ENCODE measurements around the gene FOXP2. TPM values are rescaled to one million over a fixed set of nuclear protein-coding genes. Genes with fewer than 3 reads are reported as not detected.
A peak's percentile ranks its signal among the peaks of the same experiment; 100 is the strongest.

Gene FOXP2
- total and polyA plus RNA-seq, 9 of the 15 experiments (the other 6 are each of a cell fraction or from before 2014, with no cell fraction given), result not detected

DNA sequence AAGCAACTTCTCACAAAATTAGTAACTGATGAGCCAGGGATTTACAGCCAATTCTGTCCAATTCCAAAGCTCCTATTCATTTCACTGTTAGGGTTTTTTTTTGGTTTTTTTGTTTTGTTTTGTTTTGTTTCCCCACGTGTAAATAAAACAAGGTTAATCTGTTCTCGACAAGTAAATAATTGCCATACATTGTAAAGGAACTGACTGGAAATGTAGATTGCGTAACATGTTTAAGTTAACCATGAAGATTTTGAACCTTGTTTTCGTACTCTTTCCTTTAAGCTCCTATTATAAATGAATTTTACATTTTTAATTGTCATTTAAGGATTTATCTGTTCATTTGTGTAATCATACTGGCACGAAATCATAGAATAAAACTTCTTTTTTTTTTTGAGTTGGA lies 42.0 kb upstream of the FOXP2 start:
- no peaks in the 10 kb centered on the region for H3K79me2 ChIP-seq (ENCODE audit: control insufficient read depth, insufficient read depth, low read length)
- no peak overlapping the region for H3K4me3 ChIP-seq
- no peak overlapping the region for H3K27ac ChIP-seq (ENCODE audit: extremely low read depth, low read depth, low read length)
- H3K9ac ChIP-seq (ENCODE audit: insufficient read depth in 1 of 2, low read depth in 2 of 2, low read length in 2 of 2), result no peak overlapping the region
- in situ Hi-C loops (cut with MboI), result no loop called here
- DNase-seq (ENCODE audit: extremely low read depth in 1 of 4, low spot score in 3 of 4) (no peak), ATAC-seq (no peak), FAIRE-seq (no peak)
- no peaks in the 10 kb centered on the region for H3K27me3 ChIP-seq (ENCODE audit: control insufficient read depth in 2 of 2, insufficient read depth in 2 of 2, low read length in 2 of 2)
- no peaks in the 10 kb centered on the region for H4K20me1 ChIP-seq (replicated peaks; ENCODE audit: control insufficient read depth, insufficient read depth, low read length)
- H2AFZ ChIP-seq (ENCODE audit: low read depth, low read length), result no peak overlapping the region
- H3K4me2 ChIP-seq (ENCODE audit: insufficient read depth, low read length), result no peak overlapping the region
- BruUV-seq (replicated peaks), result no TSS peak
- no peaks in the 10 kb centered on the region for H3K36me3 ChIP-seq (ENCODE audit: control insufficient read depth, insufficient read depth, low read length)
- 1% methylated on average over 5 of the region's 5 CpGs for WGBS (ENCODE audit: insufficient coverage, low coverage, missing lambda C conversion rate)
- POLR2A ChIA-PET, result no interaction called here
- H3K9me1 ChIP-seq (ENCODE audit: control insufficient read depth, insufficient read depth, low read length), result no peaks in the 10 kb centered on the region
- no peaks in the 10 kb centered on the region for H3K4me1 ChIP-seq (replicated peaks in 1 of 2; ENCODE audit: control insufficient read depth in 2 of 2, insufficient read depth in 2 of 2, low read length in 2 of 2)
- H3K9me3 ChIP-seq (replicated peaks; ENCODE audit: control insufficient read depth, insufficient read depth, low read depth, low read length), result peaks cover 2% of the 10 kb centered on the region; the same call in 1 of the 2 replicates
- no peak for TF ChIP-seq ZFP36 (IDR thresholded peaks at IDR 0.05; ENCODE audit: low read depth, low read length, partially characterized antibody)
- no peak for TF ChIP-seq ZNF57 (CRISPR knock-in tag; IDR thresholded peaks at IDR 0.05)
- no peak for TF ChIP-seq ZNF431 (CRISPR knock-in tag; IDR thresholded peaks at IDR 0.05)
- TF ChIP-seq, protein P1, sequence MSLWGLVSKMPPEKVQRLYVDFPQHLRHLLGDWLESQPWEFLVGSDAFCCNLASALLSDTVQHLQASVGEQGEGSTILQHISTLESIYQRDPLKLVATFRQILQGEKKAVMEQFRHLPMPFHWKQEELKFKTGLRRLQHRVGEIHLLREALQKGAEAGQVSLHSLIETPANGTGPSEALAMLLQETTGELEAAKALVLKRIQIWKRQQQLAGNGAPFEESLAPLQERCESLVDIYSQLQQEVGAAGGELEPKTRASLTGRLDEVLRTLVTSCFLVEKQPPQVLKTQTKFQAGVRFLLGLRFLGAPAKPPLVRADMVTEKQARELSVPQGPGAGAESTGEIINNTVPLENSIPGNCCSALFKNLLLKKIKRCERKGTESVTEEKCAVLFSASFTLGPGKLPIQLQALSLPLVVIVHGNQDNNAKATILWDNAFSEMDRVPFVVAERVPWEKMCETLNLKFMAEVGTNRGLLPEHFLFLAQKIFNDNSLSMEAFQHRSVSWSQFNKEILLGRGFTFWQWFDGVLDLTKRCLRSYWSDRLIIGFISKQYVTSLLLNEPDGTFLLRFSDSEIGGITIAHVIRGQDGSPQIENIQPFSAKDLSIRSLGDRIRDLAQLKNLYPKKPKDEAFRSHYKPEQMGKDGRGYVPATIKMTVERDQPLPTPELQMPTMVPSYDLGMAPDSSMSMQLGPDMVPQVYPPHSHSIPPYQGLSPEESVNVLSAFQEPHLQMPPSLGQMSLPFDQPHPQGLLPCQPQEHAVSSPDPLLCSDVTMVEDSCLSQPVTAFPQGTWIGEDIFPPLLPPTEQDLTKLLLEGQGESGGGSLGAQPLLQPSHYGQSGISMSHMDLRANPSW (CRISPR knock-in tag; IDR thresholded peaks at IDR 0.05), result no peak
- TF ChIP-seq CEBPG (CRISPR knock-in tag; IDR thresholded peaks at IDR 0.05), result no peak
- TF ChIP-seq CEBPG (tag; conservative IDR thresholded peaks at IDR 0.05 in 1 of 2, IDR thresholded peaks at IDR 0.05 in 1 of 2), result peak; percentile 73 to 95
- TF ChIP-seq, protein P2, sequence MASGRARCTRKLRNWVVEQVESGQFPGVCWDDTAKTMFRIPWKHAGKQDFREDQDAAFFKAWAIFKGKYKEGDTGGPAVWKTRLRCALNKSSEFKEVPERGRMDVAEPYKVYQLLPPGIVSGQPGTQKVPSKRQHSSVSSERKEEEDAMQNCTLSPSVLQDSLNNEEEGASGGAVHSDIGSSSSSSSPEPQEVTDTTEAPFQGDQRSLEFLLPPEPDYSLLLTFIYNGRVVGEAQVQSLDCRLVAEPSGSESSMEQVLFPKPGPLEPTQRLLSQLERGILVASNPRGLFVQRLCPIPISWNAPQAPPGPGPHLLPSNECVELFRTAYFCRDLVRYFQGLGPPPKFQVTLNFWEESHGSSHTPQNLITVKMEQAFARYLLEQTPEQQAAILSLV (tag; IDR thresholded peaks at IDR 0.05), result 0 out of 2 replicates have a peak, but pooled peaks have one; percentile 60
- TF ChIP-seq CEBPB (tag; IDR thresholded peaks at IDR 0.05), result peak; percentile 85
- intact Hi-C loops (cut with micrococcal nuclease), result no loop called here
- CTCF ChIA-PET (ENCODE audit: low intra/inter-chr PET ratio), result no interaction called here
